ENCODE results near the gene ICA1. TPM values are rescaled to one million over a fixed set of nuclear protein-coding genes. Genes with fewer than 3 reads are reported as not detected.

ICA1 gene
- total RNA-seq, 1 experiment from 2014 or later = not detected

DNA sequence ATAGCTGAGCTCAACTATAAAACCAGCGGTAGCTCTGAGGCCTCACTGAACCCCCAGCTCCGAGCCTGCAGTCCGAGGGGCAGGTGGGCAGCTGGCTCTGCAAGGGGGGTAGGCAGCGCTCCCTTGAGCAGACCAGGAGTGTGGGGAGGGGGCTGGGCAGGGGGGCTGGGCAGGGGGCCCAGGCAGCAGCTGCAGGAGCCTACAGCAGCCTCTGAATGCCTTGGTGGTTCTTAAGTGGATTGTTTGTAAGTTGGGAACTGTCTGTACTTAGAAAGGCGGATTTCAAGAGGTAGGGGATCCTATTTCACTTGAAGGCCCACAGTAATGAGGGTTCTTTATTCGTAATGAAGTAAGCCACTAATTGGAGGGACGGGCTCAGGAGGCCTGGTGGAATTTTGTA lies 72.3 kb downstream of the ICA1 start:
- no peak for TF ChIP-seq EZH2 (IDR thresholded peaks at IDR 0.05; ENCODE audit: borderline replicate concordance, low read depth, low read length, poor library complexity, severe bottlenecking)
- TF ChIP-seq, protein P1, sequence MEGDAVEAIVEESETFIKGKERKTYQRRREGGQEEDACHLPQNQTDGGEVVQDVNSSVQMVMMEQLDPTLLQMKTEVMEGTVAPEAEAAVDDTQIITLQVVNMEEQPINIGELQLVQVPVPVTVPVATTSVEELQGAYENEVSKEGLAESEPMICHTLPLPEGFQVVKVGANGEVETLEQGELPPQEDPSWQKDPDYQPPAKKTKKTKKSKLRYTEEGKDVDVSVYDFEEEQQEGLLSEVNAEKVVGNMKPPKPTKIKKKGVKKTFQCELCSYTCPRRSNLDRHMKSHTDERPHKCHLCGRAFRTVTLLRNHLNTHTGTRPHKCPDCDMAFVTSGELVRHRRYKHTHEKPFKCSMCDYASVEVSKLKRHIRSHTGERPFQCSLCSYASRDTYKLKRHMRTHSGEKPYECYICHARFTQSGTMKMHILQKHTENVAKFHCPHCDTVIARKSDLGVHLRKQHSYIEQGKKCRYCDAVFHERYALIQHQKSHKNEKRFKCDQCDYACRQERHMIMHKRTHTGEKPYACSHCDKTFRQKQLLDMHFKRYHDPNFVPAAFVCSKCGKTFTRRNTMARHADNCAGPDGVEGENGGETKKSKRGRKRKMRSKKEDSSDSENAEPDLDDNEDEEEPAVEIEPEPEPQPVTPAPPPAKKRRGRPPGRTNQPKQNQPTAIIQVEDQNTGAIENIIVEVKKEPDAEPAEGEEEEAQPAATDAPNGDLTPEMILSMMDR (conservative IDR thresholded peaks at IDR 0.05; ENCODE audit: low read depth, low read length) = no peak
- Histone ChIP-seq H3K9me3 (ENCODE audit: low read depth, low read length, poor library complexity, severe bottlenecking) (no peaks in the 10 kb centered on the region), H3K36me3 (ENCODE audit: insufficient read depth, low read length, poor library complexity, severe bottlenecking) (no peaks in the 10 kb centered on the region), H3K27me3 (replicated peaks; ENCODE audit: insufficient read depth, low read depth, low read length, poor library complexity) (no peaks in the 10 kb centered on the region), H3K27ac (ENCODE audit: low read depth, low read length, poor library complexity, severe bottlenecking) (no peak overlapping the region), H3K4me3 (ENCODE audit: low read depth, low read length, poor library complexity, severe bottlenecking) (no peak overlapping the region), H3K4me1 (ENCODE audit: insufficient read depth, low read length, poor library complexity, severe bottlenecking) (peaks cover 6% of the 10 kb centered on the region)
- BruUV-seq (replicated peaks) = no TSS peak
- ChIA-PET POLR2A (ENCODE audit: low non-redundant PET) (no interaction called here), CTCF (interaction anchor here (0.5 to 0.8 kb wide), 4 partner anchors 14 to 527 kb away, joined by 3 to 10 read pairs (median 3); no protein-coding TSS in a partner anchor)
- intact Hi-C loops (cut with micrococcal nuclease; ENCODE audit: unreplicated experiment) = loop anchor here (2.0 to 5.0 kb wide), 2 partner anchors 222 to 507 kb away; partner anchors contain the start of gene GLCCI1
- DNase-seq (ENCODE audit: low spot score) = no peak

DNA sequence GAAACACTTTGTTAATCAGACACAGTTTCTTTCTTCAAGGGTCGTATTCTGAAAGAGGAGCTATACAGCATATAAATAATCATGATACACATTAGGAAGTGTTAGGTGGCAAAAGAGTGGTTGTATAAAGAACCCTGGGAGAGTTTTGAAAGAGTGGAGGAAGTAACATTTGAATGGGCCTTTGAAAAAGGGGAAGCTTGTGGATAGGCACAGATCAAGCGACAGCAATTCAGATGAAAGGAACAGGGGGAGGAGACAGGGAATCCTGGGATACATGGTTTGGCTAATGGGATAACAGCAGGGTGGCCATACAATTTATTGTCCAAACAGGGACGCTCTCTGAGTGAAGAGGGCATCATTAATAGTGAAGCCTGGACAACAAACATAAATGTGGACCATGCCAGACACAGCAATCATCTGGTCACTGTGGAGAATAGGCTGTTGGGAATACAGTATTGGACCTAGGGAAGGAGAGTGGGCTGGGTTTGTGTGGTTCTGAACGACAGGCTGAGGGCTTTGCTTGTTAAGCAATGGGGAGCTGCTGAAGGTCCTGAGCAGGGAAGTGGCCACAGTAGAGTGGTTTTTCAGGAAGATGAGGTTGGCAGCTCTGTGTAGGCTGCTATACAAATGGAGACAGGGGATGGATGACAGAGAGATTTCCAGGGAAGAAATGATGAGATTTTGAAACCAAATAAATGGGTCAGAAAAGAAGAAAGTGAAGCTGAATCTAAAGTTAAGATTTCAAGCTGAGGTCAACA lies 75.9 kb downstream of the ICA1 start:
- no peaks in the 10 kb centered on the region for H3K27me3 ChIP-seq (replicated peaks; ENCODE audit: insufficient read depth, low read depth, low read length, poor library complexity)
- ChIA-PET POLR2A (ENCODE audit: low non-redundant PET) (no interaction called here), CTCF (no interaction called here)
- H3K4me3 ChIP-seq (ENCODE audit: low read depth, low read length, poor library complexity, severe bottlenecking) = no peak overlapping the region
- BruUV-seq (replicated peaks) = no TSS peak
- H3K4me1 ChIP-seq (ENCODE audit: insufficient read depth, low read length, poor library complexity, severe bottlenecking) = peaks cover 6% of the 10 kb centered on the region
- no peak for DNase-seq (ENCODE audit: low spot score)
- H3K36me3 ChIP-seq (ENCODE audit: insufficient read depth, low read length, poor library complexity, severe bottlenecking) = no peaks in the 10 kb centered on the region
- H3K27ac ChIP-seq (ENCODE audit: low read depth, low read length, poor library complexity, severe bottlenecking) = no peak overlapping the region
- intact Hi-C loops (cut with micrococcal nuclease; ENCODE audit: unreplicated experiment) = no loop called here
- no peaks in the 10 kb centered on the region for H3K9me3 ChIP-seq (ENCODE audit: low read depth, low read length, poor library complexity, severe bottlenecking)
- TF ChIP-seq EZH2 (IDR thresholded peaks at IDR 0.05; ENCODE audit: borderline replicate concordance, low read depth, low read length, poor library complexity, severe bottlenecking) = no peak
- TF ChIP-seq, protein P1 (conservative IDR thresholded peaks at IDR 0.05; ENCODE audit: low read depth, low read length) = no peak

DNA sequence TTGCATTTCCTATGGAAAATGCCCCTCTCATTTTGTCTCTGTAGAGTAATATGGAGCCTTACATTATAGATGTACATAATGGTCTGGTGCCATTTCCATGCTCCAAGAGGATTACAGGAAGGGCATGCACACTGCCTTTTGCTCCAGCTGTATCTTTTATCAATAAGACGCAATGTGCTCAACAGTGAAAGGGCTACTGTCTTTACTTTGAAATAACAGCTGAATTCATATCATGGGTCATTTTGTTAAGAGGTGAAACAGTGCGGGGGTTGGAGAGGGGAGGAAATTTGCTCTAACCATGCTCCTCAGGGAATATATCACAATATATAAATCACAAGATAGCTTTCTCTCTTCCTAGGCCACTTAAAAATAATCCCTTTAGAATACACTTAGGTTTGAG lies 77.7 kb downstream of the ICA1 start:
- TF ChIP-seq EZH2 (IDR thresholded peaks at IDR 0.05; ENCODE audit: borderline replicate concordance, low read depth, low read length, poor library complexity, severe bottlenecking) = no peak
- TF ChIP-seq, protein P1 (conservative IDR thresholded peaks at IDR 0.05; ENCODE audit: low read depth, low read length) = no peak
- ChIA-PET POLR2A (ENCODE audit: low non-redundant PET) (no interaction called here), CTCF (no interaction called here)
- H3K27ac ChIP-seq (ENCODE audit: low read depth, low read length, poor library complexity, severe bottlenecking) = no peak overlapping the region
- no peak overlapping the region for H3K4me3 ChIP-seq (ENCODE audit: low read depth, low read length, poor library complexity, severe bottlenecking)
- no peaks in the 10 kb centered on the region for H3K27me3 ChIP-seq (replicated peaks; ENCODE audit: insufficient read depth, low read depth, low read length, poor library complexity)
- no peaks in the 10 kb centered on the region for H3K9me3 ChIP-seq (ENCODE audit: low read depth, low read length, poor library complexity, severe bottlenecking)
- H3K4me1 ChIP-seq (ENCODE audit: insufficient read depth, low read length, poor library complexity, severe bottlenecking) = no peaks in the 10 kb centered on the region
- no peak for DNase-seq (ENCODE audit: low spot score)
- BruUV-seq (replicated peaks) = no TSS peak
- intact Hi-C loops (cut with micrococcal nuclease; ENCODE audit: unreplicated experiment) = no loop called here
- H3K36me3 ChIP-seq (ENCODE audit: insufficient read depth, low read length, poor library complexity, severe bottlenecking) = no peaks in the 10 kb centered on the region

All from A673 (cell line).